Calu3 (cell line): Measurements from ENCODE around the gene SRRM1. TPM values are rescaled to one million over a fixed set of nuclear protein-coding genes. Genes with fewer than 3 reads are reported as not detected.

ENCODE experiments used
- BruUV-seq: library from RNA; stranded (reverse); fragments of 400-500 nt; replicated peaks from 2 replicates; lab custom pipeline; 2021; lab: Mats Ljungman, UMichigan
- CTCF ChIA-PET: fragments of 300-600 bp; sonication (Branson Sonifier 250); formaldehyde crosslinking; loops from one replicate; lab custom pipeline; 2022; ENCODE audit warnings: antibody characterized with exemption; lab: Charles Lee
- DNase-seq: peaks from one replicate; pipeline ENCODE4 v3.0.0; 2022
- H3K27ac Mint-ChIP-seq: one replicate; pipeline ENCODE4 v1.8.0; 2022; ENCODE audit warnings: mixed read lengths; ENCODE audit not compliant: unreplicated experiment
- H3K27me3 Mint-ChIP-seq: one replicate; pipeline ENCODE4 v1.8.0; 2022; ENCODE audit warnings: mixed read lengths; ENCODE audit not compliant: unreplicated experiment
- H3K36me3 Mint-ChIP-seq: one replicate; pipeline ENCODE4 v1.8.0; 2022; ENCODE audit warnings: mild to moderate bottlenecking, moderate library complexity, mixed read lengths; ENCODE audit not compliant: insufficient read depth, unreplicated experiment
- H3K4me1 Mint-ChIP-seq: one replicate; pipeline ENCODE4 v1.8.0; 2022; ENCODE audit warnings: mild to moderate bottlenecking, low read depth, mixed read lengths; ENCODE audit not compliant: unreplicated experiment
- H3K4me3 Mint-ChIP-seq: one replicate; pipeline ENCODE4 v1.8.0; 2022; ENCODE audit warnings: mild to moderate bottlenecking, low read depth, moderate library complexity, mixed read lengths; ENCODE audit not compliant: unreplicated experiment
- H3K9me3 Mint-ChIP-seq: one replicate; pipeline ENCODE4 v1.8.0; 2022; ENCODE audit warnings: low read depth, mixed read lengths; ENCODE audit not compliant: unreplicated experiment
- intact Hi-C: fragments of 100-400 bp; cut with micrococcal nuclease; formaldehyde crosslinking; loops from one replicate; pipeline ENCODE4 v1.10.0; 2022; ENCODE audit not compliant: unreplicated experiment
- total RNA-seq: library from RNA; stranded (reverse); gene quantifications from 2 replicates; pipeline ENCODE4 v1.2.3, GENCODE V29; 2022
- TF ChIP-seq, protein P1 (sequence below): fragments of 200-600 bp; IDR thresholded peaks from one replicate; pipeline ENCODE4 v1.8.0; 2022; ENCODE audit warnings: antibody characterized with exemption; ENCODE audit not compliant: unreplicated experiment

The SRRM1 gene
- total RNA-seq, 1 experiment from 2014 or later = 130 TPM

DNA sequence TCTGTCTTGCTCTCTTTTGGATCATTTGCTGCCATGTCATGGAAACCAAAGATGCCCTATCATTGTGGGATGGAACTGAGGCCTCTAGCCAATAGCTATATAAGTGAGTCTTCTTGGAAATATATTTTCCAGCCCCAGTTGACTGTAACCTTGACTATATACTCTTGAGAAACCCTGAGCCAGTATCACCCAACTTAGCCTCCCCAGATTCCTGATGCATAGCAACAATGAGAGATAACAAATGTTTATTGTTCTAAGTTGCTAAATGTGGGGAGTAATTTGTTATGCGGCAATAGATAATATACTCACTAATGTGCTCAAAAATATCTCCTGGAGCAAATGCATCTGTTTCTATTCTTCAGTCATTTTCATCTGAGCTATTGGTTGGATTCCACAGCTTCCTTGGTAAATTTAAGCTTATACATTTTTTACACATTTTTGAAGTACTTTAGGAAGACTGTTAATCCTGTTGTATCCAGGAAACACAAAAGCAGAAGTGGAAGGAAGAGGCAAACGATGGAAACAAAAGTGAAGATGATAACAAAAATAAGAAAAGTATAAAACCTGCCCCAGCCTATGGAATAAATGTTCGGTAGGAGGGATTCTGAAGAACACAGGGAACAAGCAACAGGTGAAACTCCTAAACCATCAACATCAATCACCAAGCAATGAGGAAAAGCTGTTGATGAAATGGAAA, 6.3 kb upstream of the SRRM1 start:
- H3K27ac Mint-ChIP-seq = no peak overlapping the region
- BruUV-seq = no TSS peak
- DNase-seq = no peak
- no peaks in the 10 kb centered on the region for H3K9me3 Mint-ChIP-seq
- intact Hi-C loops = loop anchor here (5.0 to 10.0 kb wide), 3 partner anchors 80 to 222 kb away; partner anchors contain the start of genes NCMAP, NIPAL3 and STPG1
- H3K36me3 Mint-ChIP-seq = peaks cover 10% of the 10 kb centered on the region
- no peaks in the 10 kb centered on the region for H3K27me3 Mint-ChIP-seq
- peaks cover 20% of the 10 kb centered on the region for H3K4me1 Mint-ChIP-seq
- CTCF ChIA-PET = interaction anchor here (0.9 kb wide), 1 partner anchor 222 kb away, joined by 3 read pairs; no protein-coding TSS in a partner anchor
- H3K4me3 Mint-ChIP-seq = no peak overlapping the region
- TF ChIP-seq, protein P1, sequence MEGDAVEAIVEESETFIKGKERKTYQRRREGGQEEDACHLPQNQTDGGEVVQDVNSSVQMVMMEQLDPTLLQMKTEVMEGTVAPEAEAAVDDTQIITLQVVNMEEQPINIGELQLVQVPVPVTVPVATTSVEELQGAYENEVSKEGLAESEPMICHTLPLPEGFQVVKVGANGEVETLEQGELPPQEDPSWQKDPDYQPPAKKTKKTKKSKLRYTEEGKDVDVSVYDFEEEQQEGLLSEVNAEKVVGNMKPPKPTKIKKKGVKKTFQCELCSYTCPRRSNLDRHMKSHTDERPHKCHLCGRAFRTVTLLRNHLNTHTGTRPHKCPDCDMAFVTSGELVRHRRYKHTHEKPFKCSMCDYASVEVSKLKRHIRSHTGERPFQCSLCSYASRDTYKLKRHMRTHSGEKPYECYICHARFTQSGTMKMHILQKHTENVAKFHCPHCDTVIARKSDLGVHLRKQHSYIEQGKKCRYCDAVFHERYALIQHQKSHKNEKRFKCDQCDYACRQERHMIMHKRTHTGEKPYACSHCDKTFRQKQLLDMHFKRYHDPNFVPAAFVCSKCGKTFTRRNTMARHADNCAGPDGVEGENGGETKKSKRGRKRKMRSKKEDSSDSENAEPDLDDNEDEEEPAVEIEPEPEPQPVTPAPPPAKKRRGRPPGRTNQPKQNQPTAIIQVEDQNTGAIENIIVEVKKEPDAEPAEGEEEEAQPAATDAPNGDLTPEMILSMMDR = no peak

DNA sequence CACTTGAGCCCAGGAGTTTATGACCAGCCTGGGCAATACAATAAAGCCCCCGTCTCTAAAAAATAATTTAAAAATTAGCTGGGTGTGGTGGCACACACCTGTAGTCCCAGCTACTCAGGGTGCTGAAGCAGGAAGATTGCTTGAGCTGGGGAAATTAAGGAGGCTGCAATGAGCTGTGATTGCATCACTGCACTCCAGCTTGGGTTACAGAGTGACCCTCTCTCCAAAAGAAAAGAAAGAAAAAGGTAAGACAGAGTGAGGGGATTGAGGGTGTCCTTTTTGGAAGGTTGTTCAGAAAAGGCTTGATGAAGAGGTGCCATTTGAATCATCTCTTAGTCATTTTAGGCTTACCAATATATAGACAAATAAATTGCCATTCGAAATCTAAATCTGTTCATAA, 4.0 kb upstream of the SRRM1 start:
- TF ChIP-seq, protein P1 = no peak
- CTCF ChIA-PET = interaction anchor here (0.7 kb wide), 1 partner anchor 15 kb away, joined by 3 read pairs; no protein-coding TSS in a partner anchor
- DNase-seq = no peak
- no TSS peak for BruUV-seq
- Mint-ChIP-seq H3K27ac (peak overlapping the region; percentile 9), H3K9me3 (no peaks in the 10 kb centered on the region), H3K27me3 (no peaks in the 10 kb centered on the region), H3K4me3 (no peak overlapping the region), H3K4me1 (peaks cover 23% of the 10 kb centered on the region), H3K36me3 (peaks cover 32% of the 10 kb centered on the region)
- intact Hi-C loops = loop anchor here (5.0 to 10.0 kb wide), 3 partner anchors 82 to 224 kb away; partner anchors contain the start of genes NCMAP, NIPAL3 and STPG1

DNA sequence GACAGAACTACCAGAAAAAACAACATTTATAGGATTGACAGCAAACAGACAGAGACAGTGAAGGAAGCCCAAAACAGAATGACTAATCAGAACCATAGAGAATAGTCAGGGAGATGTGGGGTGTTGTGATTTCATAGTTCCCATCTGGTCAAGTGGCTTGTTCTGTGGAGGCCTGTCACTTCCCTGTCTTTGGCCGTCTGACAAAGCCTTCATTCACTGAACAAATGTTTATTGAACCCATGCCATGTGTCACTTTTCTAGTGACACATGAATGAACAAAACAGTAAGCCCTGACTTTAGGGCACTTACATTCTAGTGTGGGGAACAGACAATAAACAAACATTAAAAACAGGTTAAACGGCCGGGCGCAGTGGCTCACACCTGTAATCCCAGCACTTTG, 3.2 kb upstream of the SRRM1 start:
- Mint-ChIP-seq H3K9me3 (no peaks in the 10 kb centered on the region), H3K27ac (peak overlapping the region; percentile 9), H3K36me3 (peaks cover 40% of the 10 kb centered on the region), H3K4me1 (peaks cover 29% of the 10 kb centered on the region), H3K4me3 (no peak overlapping the region), H3K27me3 (no peaks in the 10 kb centered on the region)
- intact Hi-C loops = loop anchor here (5.0 to 10.0 kb wide), 3 partner anchors 83 to 225 kb away; partner anchors contain the start of genes NCMAP, NIPAL3 and STPG1
- peak; percentile 6 for DNase-seq
- BruUV-seq = no TSS peak
- TF ChIP-seq, protein P1 = no peak
- CTCF ChIA-PET = interaction anchor here (0.5 to 0.6 kb wide), 3 partner anchors 104 to 436 kb away, joined by 3 to 6 read pairs (median 3); no protein-coding TSS in a partner anchor

DNA sequence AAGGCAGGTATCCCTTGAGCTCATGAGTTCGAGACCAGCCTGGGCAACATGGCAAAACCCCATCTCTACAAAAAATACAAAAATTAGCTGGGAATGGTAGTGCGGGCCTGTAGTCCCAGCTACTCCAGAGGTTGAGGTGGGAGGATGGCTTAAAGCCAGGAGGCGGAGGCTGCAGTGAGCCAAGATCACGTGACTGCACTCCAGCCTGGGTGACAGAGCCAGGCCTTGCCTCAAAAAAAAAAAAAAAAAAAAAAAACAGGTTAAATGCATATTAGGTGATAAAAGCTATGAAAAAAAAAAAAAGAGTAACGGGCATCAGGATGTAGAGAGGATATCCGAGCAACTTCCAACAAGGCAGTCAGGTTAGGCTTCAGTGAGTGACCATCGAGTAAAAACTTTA, 2.8 kb upstream of the SRRM1 start:
- Mint-ChIP-seq H3K9me3 (no peaks in the 10 kb centered on the region), H3K27ac (peak overlapping the region; percentile 9), H3K36me3 (peaks cover 42% of the 10 kb centered on the region), H3K4me3 (no peak overlapping the region), H3K4me1 (peaks cover 31% of the 10 kb centered on the region), H3K27me3 (no peaks in the 10 kb centered on the region)
- DNase-seq = no peak
- intact Hi-C loops = no loop called here
- TF ChIP-seq, protein P1 = no peak
- BruUV-seq = no TSS peak
- CTCF ChIA-PET = interaction anchor here (0.5 to 0.6 kb wide), 3 partner anchors 104 to 437 kb away, joined by 3 to 6 read pairs (median 3); no protein-coding TSS in a partner anchor
